WTC11 (cell line): ENCODE measurements around the gene IGF2BP3. TPM values are rescaled to one million over a fixed set of nuclear protein-coding genes. Genes with fewer than 3 reads are reported as not detected.

ENCODE experiments used
- ATAC-seq: fragments of 200-7000 bp; cut with Tn5 transposase; 2 replicates; pipeline ENCODE4 v1.10.0; 2021; ENCODE audit warnings: mild to moderate bottlenecking, moderate library complexity
- CTCF ChIA-PET: fragments of 300-600 bp; sonication (Branson Sonifier 250); formaldehyde crosslinking; loops from one replicate; lab custom pipeline; 2021; ENCODE audit warnings: antibody characterized with exemption; lab: Charles Lee
- POLR2A ChIA-PET: fragments of 350-600 bp; sonication (Branson Sonifier 250); formaldehyde crosslinking; loops from one replicate; lab custom pipeline; 2021; ENCODE audit warnings: antibody characterized with exemption; lab: Charles Lee
- DNase-seq: peaks from one replicate; pipeline ENCODE4 v3.0.0; 2021; ENCODE audit warnings: low spot score
- H3K27ac Mint-ChIP-seq: 2 replicates; pipeline ENCODE4 v1.8.0; 2021; ENCODE audit warnings: mixed read lengths
- H3K27me3 Mint-ChIP-seq: 2 replicates; pipeline ENCODE4 v1.8.0; 2021; ENCODE audit warnings: low read depth, mild to moderate bottlenecking, moderate library complexity, mixed read lengths
- H3K36me3 Mint-ChIP-seq: 2 replicates; pipeline ENCODE4 v1.8.0; 2021; ENCODE audit warnings: mixed read lengths
- H3K4me1 Mint-ChIP-seq: 2 replicates; pipeline ENCODE4 v1.8.0; 2022; ENCODE audit warnings: mixed read lengths
- H3K4me3 Mint-ChIP-seq: 2 replicates; pipeline ENCODE4 v1.8.0; 2021; ENCODE audit warnings: mild to moderate bottlenecking, moderate library complexity, mixed read lengths
- H3K9me3 Mint-ChIP-seq: 2 replicates; pipeline ENCODE4 v1.8.0; 2021; ENCODE audit warnings: mixed read lengths
- CREM ChIP-seq: sonication (generic); formaldehyde crosslinking; IDR thresholded peaks from 2 replicates; pipeline ENCODE4 v1.8.1; 2022; ENCODE audit warnings: mild to moderate bottlenecking, missing genetic modification reagents, moderate library complexity
- E2F4 ChIP-seq: sonication (generic); formaldehyde crosslinking; IDR thresholded peaks from 2 replicates; pipeline ENCODE4 v1.8.1; 2022; ENCODE audit warnings: low read depth, mild to moderate bottlenecking, moderate library complexity, missing genetic modification reagents, borderline replicate concordance
- FOXJ3 ChIP-seq: sonication (generic); formaldehyde crosslinking; IDR thresholded peaks from 2 replicates; pipeline ENCODE4 v1.9.0; 2021; ENCODE audit warnings: missing genetic modification reagents, mild to moderate bottlenecking, borderline replicate concordance
- FOXK1 ChIP-seq: sonication (generic); formaldehyde crosslinking; IDR thresholded peaks from 2 replicates; pipeline ENCODE4 v1.8.0; 2022; ENCODE audit warnings: mild to moderate bottlenecking, moderate library complexity, missing genetic modification reagents
- FOXP1 ChIP-seq: sonication (generic); formaldehyde crosslinking; IDR thresholded peaks from 2 replicates; pipeline ENCODE4 v1.8.0; 2022; ENCODE audit warnings: missing genetic modification reagents, mild to moderate bottlenecking, moderate library complexity, borderline replicate concordance
- GABPB1 ChIP-seq: sonication (generic); formaldehyde crosslinking; IDR thresholded peaks from 2 replicates; pipeline ENCODE4 v1.8.1; 2023; ENCODE audit warnings: mild to moderate bottlenecking, missing genetic modification reagents
- GRHL2 ChIP-seq: fragments of 250-450 bp; sonication (Bioruptor Pico); IDR thresholded peaks from 2 replicates; pipeline ENCODE4 v1.8.0; 2022; ENCODE audit warnings: mild to moderate bottlenecking, moderate library complexity; ENCODE audit not compliant: insufficient replicate concordance, severe bottlenecking
- GTF2I ChIP-seq: fragments of 250-450 bp; sonication (Bioruptor Pico); conservative IDR thresholded peaks from 2 replicates; pipeline ENCODE4 v1.4.0; 2021; ENCODE audit warnings: mild to moderate bottlenecking
- JAZF1 ChIP-seq: fragments of 250-450 bp; sonication (Bioruptor Pico); IDR thresholded peaks from 2 replicates; pipeline ENCODE4 v1.9.0; 2021; ENCODE audit warnings: moderate library complexity, mild to moderate bottlenecking, inconsistent platforms
- KAT7 ChIP-seq: sonication (generic); formaldehyde crosslinking; IDR thresholded peaks from 2 replicates; pipeline ENCODE4 v1.8.1; 2023; ENCODE audit warnings: missing genetic modification reagents, mild to moderate bottlenecking, borderline replicate concordance
- NFE2L1 ChIP-seq: sonication (generic); formaldehyde crosslinking; IDR thresholded peaks from 2 replicates; pipeline ENCODE4 v1.8.1; 2023; ENCODE audit warnings: missing genetic modification reagents
- RORB ChIP-seq: fragments of 250-450 bp; sonication (Bioruptor Pico); IDR thresholded peaks from 2 replicates; pipeline ENCODE4 v1.9.0; 2021; ENCODE audit warnings: mild to moderate bottlenecking
- SMAD4 ChIP-seq: sonication (generic); formaldehyde crosslinking; IDR thresholded peaks from 2 replicates; pipeline ENCODE4 v1.8.0; 2022; ENCODE audit warnings: mild to moderate bottlenecking, missing genetic modification reagents
- TEAD4 ChIP-seq: sonication (generic); formaldehyde crosslinking; IDR thresholded peaks from 2 replicates; pipeline ENCODE4 v1.8.0; 2022; ENCODE audit warnings: mild to moderate bottlenecking, missing genetic modification reagents
- ZBTB21 ChIP-seq: sonication (generic); formaldehyde crosslinking; IDR thresholded peaks from 2 replicates; pipeline ENCODE4 v1.8.1; 2023; ENCODE audit warnings: mild to moderate bottlenecking, missing genetic modification reagents, borderline replicate concordance
- ZNF281 ChIP-seq: sonication (generic); formaldehyde crosslinking; IDR thresholded peaks from 2 replicates; pipeline ENCODE4 v1.8.0; 2023; ENCODE audit warnings: mild to moderate bottlenecking, missing genetic modification reagents
- ZNF425 ChIP-seq: fragments of 250-450 bp; sonication (Bioruptor Pico); conservative IDR thresholded peaks from 2 replicates; pipeline ENCODE4 v1.9.0; 2021; ENCODE audit warnings: mild to moderate bottlenecking
- ZNF512 ChIP-seq: sonication (generic); formaldehyde crosslinking; IDR thresholded peaks from 2 replicates; pipeline ENCODE4 v1.8.1; 2022; ENCODE audit warnings: missing genetic modification reagents, borderline replicate concordance
- total RNA-seq: library from RNA; stranded (reverse); gene quantifications from 3 replicates; pipeline ENCODE4 v1.2.3, GENCODE V29; 2021
- TF ChIP-seq, protein P1 (sequence below): fragments of 250-450 bp; sonication (Bioruptor Pico); IDR thresholded peaks from 2 replicates; pipeline ENCODE4 v2.1.2; 2022; ENCODE audit warnings: mild to moderate bottlenecking, moderate library complexity

The IGF2BP3 gene
- total RNA-seq, 1 experiment from 2014 or later, result 129 TPM

DNA sequence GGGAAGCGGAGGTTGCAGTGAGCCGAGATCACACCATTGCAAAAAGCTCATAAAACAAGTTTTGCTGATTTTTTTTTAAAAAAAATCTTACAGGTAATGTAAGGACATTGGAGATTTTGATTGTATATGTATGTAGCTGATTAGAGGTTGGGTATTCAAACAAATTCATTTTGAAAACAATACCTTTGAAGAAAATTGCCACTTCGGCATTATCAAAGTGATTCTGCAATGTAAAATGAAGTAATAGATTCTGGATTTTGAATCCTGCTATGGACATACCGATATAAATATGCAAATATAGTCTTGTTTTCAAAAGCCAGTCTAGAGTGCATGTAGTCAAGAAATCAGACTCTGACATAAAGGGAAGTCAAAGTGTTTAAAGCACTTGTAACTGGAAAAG, 12.4 kb upstream of the IGF2BP3 start (continued):
- no peak for TF ChIP-seq E2F4 (CRISPR knock-in tag)
- TF ChIP-seq FOXK1 (CRISPR knock-in tag), result no peak
- no peak for TF ChIP-seq FOXJ3 (CRISPR knock-in tag)

- POLR2A ChIA-PET, result interaction anchor here (0.9 kb wide), 1 partner anchor 11 kb away, joined by 3 read pairs; no protein-coding TSS in a partner anchor
- no peaks in the 10 kb centered on the region for H3K9me3 Mint-ChIP-seq
- ATAC-seq (no peak), DNase-seq (no peak)
- H3K36me3 Mint-ChIP-seq, result no peaks in the 10 kb centered on the region
- H3K4me1 Mint-ChIP-seq, result peaks cover 37% of the 10 kb centered on the region
- no peak for TF ChIP-seq CREM (CRISPR knock-in tag)
- TF ChIP-seq, protein P1, sequence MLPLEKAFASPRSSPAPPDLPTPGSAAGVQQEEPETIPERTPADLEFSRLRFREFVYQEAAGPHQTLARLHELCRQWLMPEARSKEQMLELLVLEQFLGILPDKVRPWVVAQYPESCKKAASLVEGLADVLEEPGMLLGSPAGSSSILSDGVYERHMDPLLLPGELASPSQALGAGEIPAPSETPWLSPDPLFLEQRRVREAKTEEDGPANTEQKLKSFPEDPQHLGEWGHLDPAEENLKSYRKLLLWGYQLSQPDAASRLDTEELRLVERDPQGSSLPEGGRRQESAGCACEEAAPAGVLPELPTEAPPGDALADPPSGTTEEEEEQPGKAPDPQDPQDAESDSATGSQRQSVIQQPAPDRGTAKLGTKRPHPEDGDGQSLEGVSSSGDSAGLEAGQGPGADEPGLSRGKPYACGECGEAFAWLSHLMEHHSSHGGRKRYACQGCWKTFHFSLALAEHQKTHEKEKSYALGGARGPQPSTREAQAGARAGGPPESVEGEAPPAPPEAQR (CRISPR knock-in tag), result no peak
- no peak for TF ChIP-seq ZNF281
- no peak for TF ChIP-seq RORB (CRISPR knock-in tag)
- TF ChIP-seq JAZF1 (CRISPR knock-in tag), result no peak
- no peak for TF ChIP-seq GTF2I (CRISPR knock-in tag)
- TF ChIP-seq FOXP1 (CRISPR knock-in tag), result no peak
- no peak for TF ChIP-seq SMAD4 (CRISPR knock-in tag)
- no peak for TF ChIP-seq ZNF512 (CRISPR knock-in tag)
- no peak for TF ChIP-seq GRHL2 (CRISPR knock-in tag)
- no peak for TF ChIP-seq E2F4 (CRISPR knock-in tag)
- H3K27me3 Mint-ChIP-seq, result no peaks in the 10 kb centered on the region
- CTCF ChIA-PET, result no interaction called here
- no peak overlapping the region; the same call in 1 of the 2 replicates for H3K27ac Mint-ChIP-seq
- no peak overlapping the region for H3K4me3 Mint-ChIP-seq
Measured at GRCh38 chr7:23477962-23478866, 7.9 kb upstream of the IGF2BP3 start.

DNA sequence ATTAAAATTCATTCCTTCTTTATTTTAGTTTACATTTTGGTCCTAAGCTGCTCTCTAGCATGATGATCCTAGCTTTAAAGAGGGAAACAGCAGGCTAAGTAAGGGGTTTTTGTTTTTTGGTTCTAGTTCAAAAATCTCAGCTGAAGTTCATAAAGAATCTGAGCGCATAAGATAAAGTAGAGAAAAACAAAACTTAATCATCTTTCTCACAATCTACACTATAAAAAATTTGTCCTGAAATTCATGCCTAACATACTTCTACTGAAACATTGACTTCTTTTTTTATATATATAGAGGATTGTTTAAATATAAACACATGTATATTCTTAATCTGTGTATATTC, 6.8 kb upstream of the IGF2BP3 start:
- ATAC-seq (no peak), DNase-seq (no peak)
- TF ChIP-seq JAZF1 (CRISPR knock-in tag), result no peak
- no peak for TF ChIP-seq FOXP1 (CRISPR knock-in tag)
- no peak for TF ChIP-seq ZNF425 (CRISPR knock-in tag)
- TF ChIP-seq FOXK1 (CRISPR knock-in tag), result no peak
- no peak for TF ChIP-seq GTF2I (CRISPR knock-in tag)
- no peak for TF ChIP-seq NFE2L1
- no peak for TF ChIP-seq TEAD4 (CRISPR knock-in tag)
- no peak for TF ChIP-seq KAT7 (CRISPR knock-in tag)
- no peak for TF ChIP-seq GABPB1 (CRISPR knock-in tag)
- TF ChIP-seq ZBTB21 (CRISPR knock-in tag), result no peak
- Mint-ChIP-seq H3K4me1 (peaks cover 40% of the 10 kb centered on the region), H3K27ac (peak overlapping the region; percentile 84; the same call in 1 of the 2 replicates), H3K36me3 (no peaks in the 10 kb centered on the region), H3K9me3 (no peaks in the 10 kb centered on the region), H3K4me3 (peak overlapping the region; percentile 98), H3K27me3 (no peaks in the 10 kb centered on the region)
- CTCF ChIA-PET, result no interaction called here
- POLR2A ChIA-PET, result interaction anchor here (0.6 kb wide), 1 partner anchor 1035 kb away, joined by 8 read pairs; no protein-coding TSS in a partner anchor
